ENCODE measurements around the gene PAX5.

Gene PAX5

DNA sequence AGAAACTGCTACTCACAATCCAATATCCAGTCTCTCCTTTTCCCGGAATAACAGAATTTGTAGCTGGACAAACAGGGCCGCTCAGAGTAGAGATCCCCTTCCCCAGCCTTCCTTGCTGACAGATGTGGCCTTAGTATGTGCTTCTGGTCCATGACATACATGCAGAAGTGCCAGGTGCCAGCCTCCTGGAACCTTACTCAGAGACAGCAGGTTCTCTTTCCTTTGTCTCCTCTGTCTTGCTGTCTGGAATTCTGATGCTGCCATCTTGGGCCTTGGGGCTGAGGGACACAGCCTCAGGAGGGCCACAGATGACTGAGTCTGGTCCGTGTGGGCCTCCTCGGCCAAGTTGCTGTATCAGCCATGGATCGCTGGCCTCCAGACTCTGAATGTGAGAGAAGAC lies 210.1 kb downstream of the PAX5 start:
- DNase-seq, result no peak

DNA sequence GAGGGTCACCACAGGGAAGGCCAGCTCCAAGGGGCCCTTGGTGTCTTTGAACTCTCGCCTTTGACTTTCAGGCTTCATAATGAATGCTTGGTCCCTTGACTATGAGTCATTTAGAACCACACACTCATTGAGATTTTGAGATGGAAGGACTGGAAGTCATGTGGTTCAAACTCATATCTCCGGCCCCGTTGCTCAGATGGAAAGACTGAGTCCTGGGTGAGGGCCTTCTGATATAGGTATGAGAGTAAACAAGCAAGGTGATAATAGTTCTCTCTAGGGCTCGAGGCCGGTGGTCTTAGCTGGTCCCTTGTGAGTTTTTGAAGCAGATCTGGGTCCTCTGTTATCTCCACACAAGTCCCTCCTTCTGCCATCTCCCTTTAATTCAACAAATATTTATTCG lies 210.6 kb downstream of the PAX5 start:
- DNase-seq, result no peak

DNA sequence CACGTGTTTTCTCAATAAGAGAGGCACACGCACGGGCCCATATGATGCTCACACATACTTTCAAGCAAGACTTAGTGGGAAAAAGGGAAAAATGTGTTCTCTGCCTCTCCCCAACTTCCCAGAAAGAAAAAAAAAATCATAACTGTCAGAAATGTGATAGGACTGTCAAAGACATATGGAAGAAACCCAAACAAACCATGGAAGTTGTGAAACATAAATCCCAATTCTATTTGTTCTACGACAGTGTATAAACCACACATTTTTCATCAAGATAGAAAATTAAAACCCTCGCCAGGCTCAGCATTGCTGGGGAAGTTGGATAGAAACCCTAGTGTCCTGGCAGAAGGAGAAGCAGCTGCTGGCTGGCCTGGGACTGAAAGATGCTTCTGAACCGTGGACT lies 211.9 kb downstream of the PAX5 start:
- no peak for DNase-seq

DNA sequence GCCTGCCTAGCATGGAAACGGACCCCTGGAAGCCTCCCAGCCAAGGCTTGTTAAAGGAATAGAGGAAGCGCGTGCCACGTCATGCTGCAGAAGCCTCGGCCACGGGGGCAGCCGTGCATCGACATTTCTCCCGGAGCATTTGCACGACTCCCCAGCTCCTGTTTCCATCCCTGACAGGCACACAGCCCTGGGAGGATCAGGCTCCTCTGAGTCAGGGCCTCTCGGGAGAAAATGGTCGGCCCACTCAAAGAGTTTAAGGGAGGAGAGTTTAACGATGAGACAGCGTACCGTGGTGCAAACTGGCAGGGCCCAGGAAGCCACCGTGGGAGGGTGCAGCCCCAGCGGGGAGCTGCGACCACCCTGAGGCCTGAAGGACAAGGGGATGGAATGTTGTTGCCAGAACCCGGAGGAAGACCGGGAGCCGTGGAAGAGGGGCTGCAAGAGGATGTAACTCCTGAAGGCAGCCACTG lies 213.6 kb downstream of the PAX5 start:
- no peak for DNase-seq

DNA sequence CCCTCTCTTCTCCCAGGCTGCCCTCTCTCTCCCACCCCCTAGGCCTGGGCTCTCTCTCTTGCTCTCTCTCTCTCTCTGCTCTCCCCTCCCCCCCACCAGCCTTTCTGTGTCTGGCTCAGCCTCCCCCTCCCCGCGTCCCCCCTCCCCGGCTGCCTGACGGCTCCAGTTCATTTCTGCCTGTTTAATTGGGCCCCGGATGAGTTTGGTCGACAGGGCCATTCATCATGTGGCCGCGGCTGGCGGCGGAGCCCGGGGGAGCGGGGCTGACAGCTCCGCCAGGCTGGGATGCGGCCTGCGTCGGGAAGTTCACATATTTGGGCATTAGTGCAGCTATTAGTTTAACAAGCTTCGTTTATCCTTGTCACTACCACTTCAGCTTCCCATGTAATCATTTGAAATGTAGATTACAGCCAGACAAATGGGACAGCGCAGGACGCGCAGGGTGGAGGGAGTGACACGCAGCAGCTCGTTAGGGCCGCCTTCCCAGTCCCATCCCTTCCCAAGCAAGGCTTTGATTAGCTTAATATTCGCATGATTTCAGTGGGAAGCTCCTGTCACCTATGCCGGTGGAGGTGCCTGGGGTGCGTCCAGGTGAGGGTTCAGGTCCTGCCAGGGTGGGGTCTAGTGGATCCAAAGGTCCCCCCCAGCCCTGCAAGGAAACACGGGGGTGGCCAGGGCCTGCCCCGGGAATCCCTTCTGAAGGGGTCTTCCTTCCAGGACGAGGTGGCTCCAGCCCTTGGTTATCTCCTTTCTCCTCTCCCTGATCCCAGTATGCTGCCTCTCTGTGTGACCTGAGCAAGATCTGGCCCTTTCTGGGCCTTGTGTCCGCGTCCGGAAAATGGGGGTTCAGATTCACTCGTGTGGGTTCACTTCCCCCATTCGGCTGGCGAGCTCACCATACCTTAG lies 214.8 kb downstream of the PAX5 start:
- no peak for DNase-seq

DNA sequence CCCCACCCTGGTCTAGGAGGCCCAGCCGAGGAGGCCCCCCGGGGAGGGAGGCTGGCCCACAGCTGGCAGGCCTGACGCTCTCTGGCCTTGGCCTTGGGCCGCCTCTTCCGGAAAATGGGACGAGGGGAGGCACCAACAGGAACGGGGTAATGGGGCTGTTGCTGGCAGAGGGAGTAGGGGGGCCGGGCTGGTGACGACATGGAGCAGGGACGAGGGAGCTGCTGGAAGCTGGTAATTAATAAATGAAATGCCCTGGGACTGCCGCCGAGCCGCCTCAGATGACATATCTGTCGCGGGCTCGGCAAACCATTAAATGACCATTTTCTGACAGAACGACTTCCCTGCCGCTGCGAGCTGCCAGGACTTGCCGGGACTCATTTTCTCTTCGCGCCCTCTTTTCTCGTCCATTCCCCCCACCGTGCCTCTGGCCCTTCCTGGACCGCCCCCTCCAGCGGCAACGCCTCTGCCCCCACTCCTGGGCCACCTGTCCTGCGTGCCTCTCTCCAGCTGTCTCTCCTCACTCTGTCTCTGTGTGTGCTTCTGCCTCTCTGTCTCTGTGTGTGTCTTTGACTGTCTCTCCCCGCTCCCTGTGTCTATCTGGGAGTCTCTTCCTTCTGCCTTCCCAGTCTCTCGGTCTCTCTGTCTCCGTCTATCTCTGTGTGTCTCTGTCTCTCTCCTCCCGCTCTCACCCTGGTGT lies 215.7 kb downstream of the PAX5 start:
- DNase-seq, result no peak

DNA sequence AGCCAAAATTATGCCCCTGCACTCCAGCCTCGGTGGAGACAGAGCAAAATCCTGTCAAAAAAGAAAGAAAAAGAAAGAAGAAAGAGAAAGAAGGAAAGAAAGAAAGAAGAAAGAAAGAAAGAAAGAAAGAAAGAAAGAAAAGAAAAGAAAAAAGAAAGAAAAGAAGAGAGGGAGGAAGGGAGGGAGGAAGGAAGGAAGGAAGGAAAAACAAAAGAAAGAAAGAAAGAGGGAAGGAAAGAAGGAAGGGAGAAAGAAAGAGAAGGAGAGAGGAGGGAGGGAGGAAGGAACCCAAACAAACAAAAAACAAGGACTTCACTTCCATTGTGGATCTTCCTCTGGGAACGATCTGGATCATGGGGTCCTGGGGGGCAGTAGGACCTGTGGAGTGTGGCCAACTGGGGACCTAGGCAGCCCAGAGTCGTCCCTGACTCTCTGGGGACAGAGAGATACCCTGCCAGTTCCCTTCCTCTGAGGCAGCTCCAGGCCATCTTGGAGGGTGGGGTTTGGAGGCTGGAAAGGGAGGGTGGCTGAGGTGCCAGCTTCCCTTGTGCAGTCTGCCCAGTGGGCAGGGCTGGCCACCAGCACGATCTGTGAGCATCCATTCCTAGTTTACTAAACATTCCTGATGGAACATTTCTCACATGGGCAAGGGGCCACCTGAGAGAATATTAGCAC lies 216.8 kb downstream of the PAX5 start:
- DNase-seq, result no peak

DNA sequence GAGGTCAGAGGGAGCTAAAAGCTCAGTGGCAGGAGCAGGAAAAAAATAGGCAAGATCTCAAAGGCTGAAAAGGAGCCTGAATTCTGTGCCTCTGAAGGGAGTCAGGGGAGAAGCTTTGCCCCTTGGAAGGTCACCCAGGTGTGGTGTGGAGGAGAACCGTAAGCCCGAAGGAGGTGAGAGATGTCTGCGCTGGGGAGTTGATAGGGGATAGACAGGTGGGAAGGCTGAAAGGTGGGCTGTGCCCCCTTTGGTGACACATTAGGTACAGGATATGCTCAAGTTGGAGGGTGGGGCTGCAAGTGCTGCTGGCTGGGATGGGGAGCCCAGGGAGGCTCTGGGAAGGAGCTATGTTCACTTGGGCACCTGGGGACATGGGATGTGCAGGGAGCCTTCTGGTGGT lies 217.7 kb downstream of the PAX5 start:
- DNase-seq, result no peak

DNA sequence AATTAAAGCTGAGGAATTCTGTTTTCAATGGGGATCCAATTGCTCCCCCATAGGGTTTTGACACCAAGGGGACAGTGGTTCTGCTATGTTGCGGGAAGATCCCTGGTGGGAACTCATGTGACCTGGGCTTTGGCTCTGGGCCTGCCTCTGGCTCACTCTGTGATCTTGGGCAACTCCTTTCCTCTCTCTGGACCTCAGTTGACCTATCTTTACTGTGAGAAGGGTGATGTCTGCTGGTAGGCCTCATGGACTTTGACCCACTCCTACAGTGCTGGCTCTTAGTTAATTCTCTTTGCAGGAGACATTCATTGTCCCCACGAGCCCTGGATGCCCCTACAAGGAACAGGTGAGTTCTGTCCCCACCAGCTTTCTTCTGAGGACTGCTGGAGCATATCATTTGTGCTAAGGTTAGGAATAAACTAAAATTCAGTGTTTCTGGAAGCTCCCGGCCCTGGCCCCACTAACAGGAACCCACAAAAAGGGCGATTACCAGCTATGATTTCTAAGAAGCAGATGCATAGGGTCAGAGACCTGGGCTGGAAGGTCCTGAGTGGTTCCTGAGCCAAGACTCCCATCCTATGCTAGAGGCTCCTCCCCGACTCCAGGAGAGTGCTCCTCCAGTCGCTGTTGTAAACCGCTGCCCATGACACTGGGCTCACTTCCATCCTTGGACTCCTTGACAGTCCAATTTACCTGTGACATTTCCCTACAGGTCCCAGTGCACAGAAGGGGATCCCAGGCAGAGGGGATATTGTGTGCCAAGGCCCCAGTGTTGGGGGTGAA lies 218.3 kb downstream of the PAX5 start:
- DNase-seq, result no peak

DNA sequence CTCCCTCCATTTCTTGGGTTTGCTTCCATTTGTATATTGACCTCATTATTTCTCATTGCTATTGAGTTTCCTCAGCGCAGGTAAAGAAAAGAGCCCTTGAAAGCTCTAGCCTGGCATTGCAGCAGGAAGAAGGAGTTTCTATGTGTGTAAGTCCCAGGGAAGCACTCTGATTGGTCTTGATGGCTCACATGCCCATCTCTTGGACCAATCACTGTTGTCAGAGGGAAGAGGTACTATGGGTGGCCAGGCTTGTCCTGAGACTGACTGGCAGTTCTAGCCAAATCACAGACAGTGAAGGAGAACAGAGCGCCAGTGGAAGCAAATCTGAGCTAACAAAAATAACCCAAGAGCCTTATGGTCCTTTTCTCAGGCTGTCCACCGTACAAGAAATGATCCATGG lies 219.0 kb downstream of the PAX5 start:
- no peak for DNase-seq

DNA sequence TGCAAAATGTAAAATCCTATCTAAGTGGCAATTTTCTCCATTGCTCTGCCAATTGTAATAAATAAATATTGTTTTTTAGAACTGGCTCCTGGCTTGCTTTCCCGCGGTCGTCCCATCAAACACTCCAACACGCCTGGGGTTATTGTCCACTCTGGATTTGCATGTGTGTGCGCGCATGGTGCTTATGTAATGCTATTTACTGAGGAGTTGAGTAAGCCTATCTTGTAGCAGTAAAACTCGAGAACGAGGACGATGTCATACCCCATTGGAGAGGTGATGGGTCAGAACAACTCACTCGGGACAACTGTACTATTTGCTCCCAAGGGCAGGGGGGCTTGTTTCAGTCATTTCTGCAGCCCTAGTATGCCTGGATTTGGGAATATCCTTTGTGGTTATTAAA lies 220.9 kb downstream of the PAX5 start:
- DNase-seq, result no peak

DNA sequence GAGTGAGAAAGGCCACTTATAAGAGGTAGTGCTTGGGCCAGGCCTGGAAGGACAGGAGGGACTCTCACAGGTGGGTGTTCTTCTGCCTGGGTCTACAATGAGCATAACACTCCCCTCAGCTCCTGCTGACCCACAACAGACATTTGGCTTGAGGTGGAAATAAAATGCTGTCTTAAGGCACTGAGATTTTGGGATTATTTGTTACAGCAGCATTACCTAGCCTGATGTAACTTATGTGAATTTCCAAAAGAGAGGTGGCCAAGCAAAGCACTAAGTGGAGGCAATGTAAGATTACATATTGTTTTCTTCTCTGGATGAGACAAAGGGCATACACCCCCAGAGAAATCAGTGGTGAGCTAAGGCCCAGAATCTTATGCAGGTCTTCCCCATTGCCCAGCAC lies 221.5 kb downstream of the PAX5 start:
- DNase-seq, result no peak

DNA sequence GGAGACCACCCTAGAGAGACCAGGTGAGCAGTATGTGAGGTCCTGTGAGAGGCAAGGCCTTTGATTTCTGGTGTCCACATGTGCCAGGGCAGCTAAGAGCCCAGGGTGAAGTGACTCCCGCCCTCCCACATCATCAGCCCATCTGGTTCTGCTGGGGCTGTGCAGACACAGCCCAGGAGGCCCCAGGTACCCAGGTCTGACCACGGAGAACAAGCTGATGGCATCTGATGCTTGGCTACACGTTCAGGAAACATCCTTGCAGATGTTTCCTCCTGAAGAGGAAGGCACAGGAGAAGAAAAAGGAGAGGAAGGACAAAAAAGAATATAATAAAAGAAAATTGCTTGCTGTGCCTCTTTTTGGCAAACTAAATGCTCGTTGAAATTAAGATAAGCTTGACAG lies 225.8 kb downstream of the PAX5 start:
- DNase-seq, result no peak

DNA sequence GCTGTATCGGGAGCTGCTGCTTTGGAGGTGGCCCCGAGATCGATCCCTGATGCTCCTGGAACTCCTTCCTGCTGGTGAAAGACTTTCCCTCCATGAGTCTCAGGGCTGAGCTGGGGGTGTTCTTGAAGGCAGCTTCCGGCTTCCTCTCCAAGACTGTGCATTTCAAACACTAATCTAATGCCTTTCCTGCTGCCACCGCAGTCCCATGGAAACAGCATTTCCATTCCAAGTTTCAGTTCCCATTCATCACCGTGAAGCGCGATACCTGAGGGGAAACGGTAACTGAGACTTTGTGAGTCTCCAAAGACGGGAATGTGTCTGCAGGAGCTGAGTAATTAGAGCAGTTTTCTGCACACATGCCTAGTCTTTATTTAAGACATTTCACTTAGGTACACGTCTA lies 230.1 kb downstream of the PAX5 start:
- no peak for DNase-seq

DNA sequence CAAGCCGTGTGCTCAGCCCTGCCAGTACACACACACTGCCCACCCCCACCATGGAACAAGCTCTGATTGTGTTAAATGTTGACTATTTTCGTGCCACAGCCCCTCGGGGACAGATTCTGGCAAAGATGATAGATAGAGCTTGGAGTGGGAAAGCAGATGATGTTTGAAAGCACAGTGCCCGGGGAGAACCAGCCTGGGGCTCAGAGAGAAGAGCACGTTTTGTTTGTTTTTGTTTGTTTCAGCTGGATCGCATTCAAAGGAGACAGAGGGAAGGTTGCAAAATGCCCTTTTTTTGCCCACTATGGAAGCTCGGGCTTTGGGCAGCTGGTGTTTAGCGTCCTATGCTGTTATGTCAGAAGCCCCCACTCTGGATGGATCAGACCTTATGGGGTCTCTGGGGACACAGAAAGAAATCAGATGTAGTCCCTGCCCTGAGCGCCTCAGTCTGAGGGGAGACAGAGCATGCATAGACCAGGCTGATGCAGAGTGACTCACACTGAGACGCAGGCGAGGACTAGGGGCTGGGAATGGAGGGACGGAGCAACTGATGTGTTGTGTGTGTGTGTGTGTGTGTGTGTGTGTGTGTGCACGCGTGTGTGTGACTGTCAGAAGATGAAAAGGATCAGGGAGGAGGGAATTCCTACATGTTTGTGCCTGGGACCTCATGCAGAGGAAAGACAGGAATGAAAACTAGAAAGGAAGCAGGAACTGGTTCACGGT lies 231.7 kb downstream of the PAX5 start:
- no peak for DNase-seq

DNA sequence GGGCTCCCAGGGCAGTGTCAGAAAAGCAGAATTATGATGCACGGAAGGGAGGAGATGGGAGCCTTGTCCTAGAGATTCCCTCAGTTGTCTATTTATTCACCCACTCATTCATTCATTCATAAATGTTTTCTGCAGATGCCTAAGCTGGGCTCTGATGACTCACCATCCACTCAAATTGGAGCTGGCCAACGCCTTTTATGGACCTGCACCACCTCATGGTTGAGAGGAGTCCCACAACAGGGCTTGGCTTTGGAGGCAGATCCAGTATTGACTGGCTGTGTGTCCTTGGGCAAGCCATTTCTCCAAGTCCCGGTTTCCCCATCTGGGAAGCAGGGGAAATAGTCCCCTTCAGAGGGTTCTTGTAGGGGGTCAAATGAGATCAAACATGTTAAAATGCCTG lies 233.6 kb downstream of the PAX5 start:
- no peak for DNase-seq

DNA sequence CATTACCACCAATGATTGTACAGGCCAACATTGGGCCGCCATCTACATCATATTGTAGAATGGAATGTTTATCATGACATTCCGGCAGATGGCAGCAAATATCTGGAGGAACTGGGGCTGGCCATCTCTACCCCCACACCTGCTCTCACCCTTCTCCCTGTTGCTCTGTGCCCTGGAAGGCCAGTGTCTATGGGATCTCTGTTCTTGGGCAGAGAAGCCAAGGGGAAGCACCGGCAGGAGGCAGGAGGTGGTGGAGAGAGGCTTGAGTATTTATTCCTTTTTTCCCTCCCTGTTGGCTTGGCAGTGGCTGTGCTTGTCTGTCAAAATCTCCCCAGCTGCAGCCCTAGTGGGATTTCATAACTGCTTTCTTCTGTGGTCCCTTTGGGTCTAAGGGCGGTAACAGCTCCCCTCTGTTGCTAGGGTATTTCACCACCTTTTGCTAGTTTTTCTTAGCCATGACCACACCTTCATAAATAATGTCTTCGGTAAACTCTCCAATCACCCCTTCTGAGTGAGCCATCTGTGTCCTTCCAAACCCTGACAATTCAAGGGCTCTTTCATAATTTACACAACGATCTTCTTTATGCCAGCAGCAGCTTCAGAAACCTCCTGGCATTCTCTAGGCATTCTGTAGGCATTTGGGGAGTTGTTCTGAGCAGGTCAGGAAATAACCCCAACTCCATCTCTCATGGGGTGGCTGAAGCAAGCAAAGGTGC lies 235.6 kb downstream of the PAX5 start:
- no peak for DNase-seq

DNA sequence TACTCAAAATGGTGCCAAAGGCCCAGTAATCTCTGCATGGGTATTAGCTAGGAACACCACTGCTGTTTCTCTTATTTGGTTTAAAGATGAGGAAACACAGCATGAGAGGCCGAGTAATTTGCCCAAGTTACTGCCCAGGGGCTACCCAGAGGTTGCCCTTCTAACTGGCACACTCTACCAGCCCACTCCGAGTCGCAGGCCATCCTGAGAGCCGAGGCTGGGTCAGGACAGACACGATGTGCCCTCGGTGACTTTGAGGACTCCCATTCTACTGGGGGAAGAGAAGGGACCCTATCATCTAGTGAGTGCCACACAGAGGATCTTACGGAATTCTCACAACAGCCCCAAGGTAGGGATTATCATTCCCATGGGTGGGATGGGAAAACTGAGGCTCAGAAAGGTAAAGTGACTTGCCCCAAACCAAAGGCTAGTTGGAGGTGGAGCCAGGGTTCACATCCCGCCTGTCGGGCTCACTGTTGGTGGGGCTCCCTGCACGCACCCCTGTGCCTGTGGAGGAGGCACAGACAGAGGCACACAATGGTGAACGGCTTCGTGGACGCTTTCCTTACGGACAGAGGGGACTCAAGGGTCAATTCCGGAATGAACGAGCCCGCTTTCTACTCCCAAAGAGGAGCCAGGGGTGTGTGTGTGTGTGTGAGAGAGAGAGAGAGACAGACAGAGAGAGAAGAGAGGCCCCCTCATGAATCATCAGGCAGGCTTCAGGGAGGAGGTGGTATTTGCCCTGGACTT lies 236.4 kb downstream of the PAX5 start:
- no peak for DNase-seq

DNA sequence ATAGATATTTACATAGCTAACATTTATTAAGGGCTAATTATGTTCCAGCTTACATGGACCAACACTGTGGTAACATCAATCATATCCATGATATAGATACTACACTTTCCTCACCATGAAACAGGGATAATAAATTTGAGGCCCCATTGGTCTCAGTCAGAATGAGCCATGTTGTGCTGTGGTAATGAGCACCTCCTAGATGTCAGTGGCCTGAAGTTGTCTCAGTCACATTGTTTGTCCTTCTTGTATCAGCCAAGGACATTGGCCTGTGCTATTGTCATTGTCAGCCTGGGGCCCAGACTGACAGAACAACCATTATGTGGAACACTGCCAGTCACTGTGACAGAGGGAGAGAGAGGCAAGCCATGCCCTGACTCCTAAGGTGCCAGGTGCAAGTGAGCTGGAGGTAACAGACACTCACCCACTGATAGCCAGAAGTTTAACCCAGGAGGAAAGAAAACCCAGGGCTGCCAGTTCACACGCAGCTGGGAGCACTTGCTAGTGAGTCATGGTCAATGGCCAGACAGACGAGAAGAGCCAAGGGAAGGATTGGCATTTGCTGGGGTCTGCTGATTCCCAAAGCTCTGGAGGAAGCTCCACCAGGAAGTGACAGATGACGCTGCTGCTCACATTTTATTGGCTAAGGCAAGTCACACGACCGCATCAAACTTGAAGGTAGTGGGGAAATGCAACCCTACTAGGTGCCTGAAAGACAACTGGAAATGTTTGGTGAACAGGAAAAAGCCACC lies 237.2 kb downstream of the PAX5 start:
- DNase-seq, result no peak

DNA sequence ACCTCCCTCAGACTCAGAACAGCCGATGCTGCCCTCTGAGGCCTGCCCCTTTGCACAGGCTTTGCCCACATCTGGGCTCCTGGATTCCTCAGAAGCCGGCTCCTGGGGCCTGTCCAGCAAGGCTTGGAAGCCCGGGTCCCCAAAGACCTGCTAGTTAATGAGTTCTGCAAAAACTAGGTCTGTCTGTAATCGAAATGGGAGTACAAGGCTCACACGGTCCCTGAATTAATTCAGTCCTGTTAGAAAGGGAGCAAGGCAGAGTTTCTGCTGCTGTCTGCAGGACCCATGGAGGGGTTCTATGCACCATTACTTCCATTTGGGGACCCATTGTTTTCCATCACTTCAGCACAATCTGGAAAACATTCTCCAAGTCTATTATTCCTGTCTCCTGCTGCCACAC lies 239.6 kb downstream of the PAX5 start:
- DNase-seq, result no peak
